Thyroid gland (tissue), 4 donors: ENCODE data around the gene TYRO3.

ENCODE experiments used
- POLR2A ChIP-seq, 2 donors: fragments of 450-650 bp; IDR thresholded peaks; one replicate each; pipeline ENCODE4 v1.6.1; 2017; ENCODE audit warnings: antibody characterized with exemption in 2 of 2, mild to moderate bottlenecking in 2 of 2, moderate library complexity in 1 of 2
- TF ChIP-seq, protein P1 (sequence below), 6 experiments: fragments of 200-600 bp in 3 of 6; fragments of 450-650 bp in 3 of 6; sonication (generic) in 3 of 6; IDR thresholded peaks; one replicate each; pipeline ENCODE4 v1.5.1; 2016 to 2019; ENCODE audit warnings: antibody characterized with exemption in 6 of 6, mild to moderate bottlenecking in 2 of 6, inconsistent platforms in 1 of 6, moderate library complexity in 1 of 6

DNA sequence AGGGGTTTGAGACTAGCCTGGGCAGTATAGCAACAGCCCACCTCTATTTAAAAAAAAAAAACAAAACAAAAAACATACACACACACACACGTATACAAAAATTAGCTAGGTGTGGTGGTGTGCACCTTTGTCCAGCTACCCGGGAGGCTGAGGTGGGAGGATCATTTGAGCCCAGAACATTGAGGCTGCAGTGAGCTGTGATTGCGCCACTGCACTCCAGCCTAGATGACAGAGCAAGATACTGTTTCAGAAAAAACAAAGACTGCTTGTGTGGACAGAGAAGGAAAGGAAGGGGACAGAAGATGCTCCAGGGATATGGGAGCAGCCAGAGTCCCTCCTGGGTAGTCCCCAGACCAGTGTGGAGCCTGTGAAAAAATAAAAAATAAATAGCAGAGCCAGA, 12.9 kb downstream of the TYRO3 start:
- TF ChIP-seq POLR2A (IDR thresholded peaks at IDR 0.05): no peak
- TF ChIP-seq, protein P1, sequence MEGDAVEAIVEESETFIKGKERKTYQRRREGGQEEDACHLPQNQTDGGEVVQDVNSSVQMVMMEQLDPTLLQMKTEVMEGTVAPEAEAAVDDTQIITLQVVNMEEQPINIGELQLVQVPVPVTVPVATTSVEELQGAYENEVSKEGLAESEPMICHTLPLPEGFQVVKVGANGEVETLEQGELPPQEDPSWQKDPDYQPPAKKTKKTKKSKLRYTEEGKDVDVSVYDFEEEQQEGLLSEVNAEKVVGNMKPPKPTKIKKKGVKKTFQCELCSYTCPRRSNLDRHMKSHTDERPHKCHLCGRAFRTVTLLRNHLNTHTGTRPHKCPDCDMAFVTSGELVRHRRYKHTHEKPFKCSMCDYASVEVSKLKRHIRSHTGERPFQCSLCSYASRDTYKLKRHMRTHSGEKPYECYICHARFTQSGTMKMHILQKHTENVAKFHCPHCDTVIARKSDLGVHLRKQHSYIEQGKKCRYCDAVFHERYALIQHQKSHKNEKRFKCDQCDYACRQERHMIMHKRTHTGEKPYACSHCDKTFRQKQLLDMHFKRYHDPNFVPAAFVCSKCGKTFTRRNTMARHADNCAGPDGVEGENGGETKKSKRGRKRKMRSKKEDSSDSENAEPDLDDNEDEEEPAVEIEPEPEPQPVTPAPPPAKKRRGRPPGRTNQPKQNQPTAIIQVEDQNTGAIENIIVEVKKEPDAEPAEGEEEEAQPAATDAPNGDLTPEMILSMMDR (IDR thresholded peaks at IDR 0.05): no peak
